HepG2 (cell line): Measurements from ENCODE around the gene CELF4. TPM values are rescaled to one million over a fixed set of nuclear protein-coding genes. Genes with fewer than 3 reads are reported as not detected.

Source experiments
- ATAC-seq: fragments of 200-7000 bp; cut with Tn5 transposase; 3 replicates; pipeline ENCODE4 v1.9.1; 2020; ENCODE audit warnings: mild to moderate bottlenecking, moderate library complexity
- BruUV-seq: library from RNA; stranded (reverse); fragments of 400-500 nt; replicated peaks from 2 replicates; lab custom pipeline; 2021; lab: Mats Ljungman, UMichigan
- CTCF ChIA-PET: fragments of 300-600 bp; formaldehyde crosslinking; extraction: SDS; loops from one replicate; lab custom pipeline; 2021; ENCODE audit warnings: low total read pairs, inconsistent platforms, low intra/inter-chr PET ratio; lab: Yijun Ruan, JAX
- POLR2A ChIA-PET: fragments of 350-600 bp; sonication (Branson Sonifier 250); formaldehyde crosslinking; loops from one replicate; lab custom pipeline; 2020; ENCODE audit warnings: antibody characterized with exemption, inconsistent platforms; lab: Yijun Ruan, JAX
- DNase-seq: peaks from one replicate; pipeline ENCODE4 v3.0.0-alpha.2; 2015; ENCODE audit warnings: low spot score
- FAIRE-seq: peaks from 3 replicates; lab custom pipeline; 2011; peaks lifted over from hg19 to GRCh38; lab: Jason Lieb, UNC
- H2AFZ ChIP-seq: one replicate; pipeline ENCODE4 v1.6.1; 2011; ENCODE audit warnings: low read length, inconsistent platforms
- H3K27ac ChIP-seq: fragments of 300-600 bp; 3 replicates; pipeline ENCODE4 v1.8.0; 2011; ENCODE audit warnings: mixed run types, mild to moderate bottlenecking, mixed read lengths, low read length, inconsistent platforms; ENCODE audit not compliant: insufficient read depth; ENCODE audit errors: extremely low read length
- H3K27me3 ChIP-seq, 2 experiments: fragments of 200-600 bp in 1 of 2; 2 replicates in 1 of 2; 3 replicates in 1 of 2; pipeline versions ENCODE4 v1.6.0 to v1.8.0; 2011; ENCODE audit warnings: low read length in 2 of 2, mild to moderate bottlenecking in 2 of 2, moderate library complexity in 2 of 2, inconsistent platforms in 1 of 2; ENCODE audit not compliant: insufficient read depth in 2 of 2, control insufficient read depth in 1 of 2
- H3K36me3 ChIP-seq, 2 experiments: fragments of 200-600 bp in 1 of 2; replicated peaks in 1 of 2; 2 replicates in 1 of 2; 3 replicates in 1 of 2; pipeline versions ENCODE4 v1.5.1 to v1.8.0; 2011; ENCODE audit warnings: low read length in 2 of 2, inconsistent platforms in 1 of 2; ENCODE audit not compliant: insufficient read depth in 2 of 2, control insufficient read depth in 1 of 2
- H3K4me1 ChIP-seq: 2 replicates; pipeline ENCODE4 v1.5.1; 2012; ENCODE audit warnings: low read length, inconsistent platforms; ENCODE audit not compliant: insufficient read depth
- H3K4me2 ChIP-seq: 2 replicates; pipeline ENCODE4 v1.6.0; 2011; ENCODE audit warnings: low read depth, low read length, inconsistent platforms
- H3K4me3 ChIP-seq, 3 experiments: fragments of 200-600 bp in 1 of 3; sonication (generic), shearing (Covaris generic) in 1 of 3; replicated peaks in 1 of 3; 2 replicates each; pipeline ENCODE4 v1.5.1; 2011 to 2016; ENCODE audit warnings: low read length in 3 of 3, inconsistent platforms in 2 of 3, low read depth in 2 of 3, mild to moderate bottlenecking in 2 of 3, control low read depth in 1 of 3, mixed read lengths in 1 of 3; ENCODE audit not compliant: insufficient read depth in 1 of 3
- H3K79me2 ChIP-seq: one replicate; pipeline ENCODE4 v1.6.1; 2011; ENCODE audit warnings: low read length, inconsistent platforms; ENCODE audit not compliant: insufficient read depth
- H3K9ac ChIP-seq: 2 replicates; pipeline ENCODE4 v1.6.0; 2011; ENCODE audit warnings: mild to moderate bottlenecking, low read depth, low read length, inconsistent platforms; ENCODE audit not compliant: insufficient read depth
- H3K9me3 ChIP-seq: 2 replicates; pipeline ENCODE4 v1.5.1; 2012; ENCODE audit warnings: mild to moderate bottlenecking, low read length
- H4K20me1 ChIP-seq: 2 replicates; pipeline ENCODE4 v1.6.0; 2011; ENCODE audit warnings: inconsistent platforms, mild to moderate bottlenecking, low read length, moderate library complexity; ENCODE audit not compliant: insufficient read depth
- AGO1 ChIP-seq: fragments of 200-400 bp; formaldehyde crosslinking; IDR thresholded peaks from 2 replicates; pipeline ENCODE4 v1.6.1; 2017; ENCODE audit warnings: mild to moderate bottlenecking, low read depth, low read length, moderate library complexity; ENCODE audit not compliant: poor library complexity, severe bottlenecking
- ASH2L ChIP-seq: fragments of 300-600, 200-600 bp; sonication (generic); IDR thresholded peaks from 2 replicates; pipeline ENCODE4 v1.7.0; 2017; ENCODE audit warnings: low read depth, mild to moderate bottlenecking, moderate library complexity, mixed read lengths, low read length; ENCODE audit not compliant: insufficient read length
- DPF2 ChIP-seq: sonication (generic); formaldehyde crosslinking; IDR thresholded peaks from 2 replicates; pipeline ENCODE4 v1.4.0; 2020; ENCODE audit warnings: mild to moderate bottlenecking, low read depth, missing genetic modification reagents, borderline replicate concordance
- ELF1 ChIP-seq: sonication (generic); formaldehyde crosslinking; IDR thresholded peaks from 2 replicates; pipeline ENCODE4 v1.4.0; 2020; ENCODE audit warnings: missing genetic modification reagents
- ZNF546 ChIP-seq: sonication (generic); formaldehyde crosslinking; conservative IDR thresholded peaks from 2 replicates; pipeline ENCODE4 v1.8.1; 2023; ENCODE audit warnings: mild to moderate bottlenecking, missing genetic modification reagents
- ZNF629 ChIP-seq: sonication (generic); formaldehyde crosslinking; conservative IDR thresholded peaks from 2 replicates; pipeline ENCODE4 v1.5.0; 2020; ENCODE audit warnings: missing genetic modification reagents
- ZNF652 ChIP-seq: IDR thresholded peaks from 2 replicates; pipeline ENCODE4 v1.6.1; 2016; ENCODE audit warnings: low read depth, borderline replicate concordance
- WGBS: methylation state at CpG from one replicate; pipeline ENCODE4 v1.1.6; 2017; ENCODE audit warnings: low lambda C conversion rate; 5-methylcytosine and 5-hydroxymethylcytosine counted together
- in situ Hi-C: cut with HindIII; loops from 2 replicates; pipeline ENCODE4 v1.10.0; 2017; ENCODE audit warnings: low pct_unique_long_range_greater_than_20kb; ENCODE audit not compliant: extremely low pct_ligation_motif_present
- intact Hi-C: fragments of 100-400 bp; cut with micrococcal nuclease; formaldehyde crosslinking; loops from one replicate; pipeline ENCODE4 v1.10.0; 2022; ENCODE audit not compliant: unreplicated experiment
- polyA plus RNA-seq, 8 experiments: library from polyadenylated mRNA; depleted of rRNA in 3 of 8; stranded (reverse) in 7 of 8; unstranded in 1 of 8; fragments of >200 nt; fragmentation: Illumina TruSeq in 4 of 8; extraction: Trizol in 4 of 8; gene quantifications; 2 replicates each; pipeline versions ENCODE4 v1.2.1 to v1.2.3, GENCODE V29; 2011 to 2016; ENCODE audit warnings: low read depth in 4 of 8, missing spikeins in 1 of 8, mixed read lengths in 1 of 8; ENCODE audit not compliant: insufficient read depth in 1 of 8
- total RNA-seq, 5 experiments: library from RNA; depleted of rRNA; stranded (reverse); fragments of >200 nt; fragmentation: Illumina TruSeq; extraction: Trizol; gene quantifications; 2 replicates each; pipeline ENCODE4 v1.2.3, GENCODE V29; 2016; ENCODE audit warnings: low read depth in 1 of 5
- TF ChIP-seq, protein P1 (sequence below): sonication (generic); formaldehyde crosslinking; IDR thresholded peaks from 2 replicates; pipeline ENCODE4 v1.4.0; 2020; ENCODE audit warnings: missing genetic modification reagents, mild to moderate bottlenecking, borderline replicate concordance
- TF ChIP-seq, protein P2 (sequence below): sonication (generic); formaldehyde crosslinking; IDR thresholded peaks from 2 replicates; pipeline ENCODE4 v1.8.1; 2023; ENCODE audit warnings: mild to moderate bottlenecking, inconsistent platforms, moderate library complexity, missing genetic modification reagents, borderline replicate concordance

CELF4 gene
- total and polyA plus RNA-seq, 2 of the 13 experiments (the other 11 are each of a cell fraction or from before 2014, with no cell fraction given) = not detected

DNA sequence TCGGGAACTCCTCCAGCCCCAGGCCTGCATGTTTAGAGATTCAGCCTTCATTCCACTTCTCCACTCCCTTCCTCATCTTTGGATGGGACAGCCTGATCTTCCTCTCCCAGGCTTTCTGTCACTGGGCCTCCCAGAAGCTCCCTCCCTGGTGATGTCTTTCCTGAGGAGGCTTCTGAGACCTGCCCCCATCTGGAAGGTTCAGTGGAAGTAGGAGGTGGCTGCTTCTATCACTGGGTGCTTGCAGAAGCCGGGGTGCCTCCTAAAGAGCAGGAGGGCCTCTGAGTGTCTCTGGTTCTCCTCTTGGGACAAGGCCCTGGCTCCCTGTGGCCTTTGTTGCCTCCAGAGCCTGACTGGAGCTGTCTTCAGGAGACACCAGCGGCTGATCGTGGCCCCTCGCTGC lies 108.7 kb downstream of the CELF4 start:
- Histone ChIP-seq H3K36me3 (no peaks in the 10 kb centered on the region), H2AFZ (no peak overlapping the region)
- TF ChIP-seq ASH2L (no peak), AGO1 (no peak), ZNF546 (CRISPR knock-in tag) (no peak), ZNF652 (CRISPR knock-in tag) (no peak), DPF2 (CRISPR knock-in tag) (no peak), ZNF629 (CRISPR knock-in tag) (no peak), ELF1 (no peak)
- TF ChIP-seq, protein P1, sequence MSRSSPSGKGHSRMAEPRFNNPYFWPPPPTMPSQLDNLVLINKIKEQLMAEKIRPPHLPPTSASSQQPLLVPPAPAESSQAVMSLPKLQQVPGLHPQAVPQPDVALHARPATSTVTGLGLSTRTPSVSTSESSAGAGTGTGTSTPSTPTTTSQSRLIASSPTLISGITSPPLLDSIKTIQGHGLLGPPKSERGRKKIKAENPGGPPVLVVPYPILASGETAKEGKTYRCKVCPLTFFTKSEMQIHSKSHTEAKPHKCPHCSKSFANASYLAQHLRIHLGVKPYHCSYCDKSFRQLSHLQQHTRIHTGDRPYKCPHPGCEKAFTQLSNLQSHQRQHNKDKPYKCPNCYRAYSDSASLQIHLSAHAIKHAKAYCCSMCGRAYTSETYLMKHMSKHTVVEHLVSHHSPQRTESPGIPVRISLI (CRISPR knock-in tag) = no peak
- TF ChIP-seq, protein P2, sequence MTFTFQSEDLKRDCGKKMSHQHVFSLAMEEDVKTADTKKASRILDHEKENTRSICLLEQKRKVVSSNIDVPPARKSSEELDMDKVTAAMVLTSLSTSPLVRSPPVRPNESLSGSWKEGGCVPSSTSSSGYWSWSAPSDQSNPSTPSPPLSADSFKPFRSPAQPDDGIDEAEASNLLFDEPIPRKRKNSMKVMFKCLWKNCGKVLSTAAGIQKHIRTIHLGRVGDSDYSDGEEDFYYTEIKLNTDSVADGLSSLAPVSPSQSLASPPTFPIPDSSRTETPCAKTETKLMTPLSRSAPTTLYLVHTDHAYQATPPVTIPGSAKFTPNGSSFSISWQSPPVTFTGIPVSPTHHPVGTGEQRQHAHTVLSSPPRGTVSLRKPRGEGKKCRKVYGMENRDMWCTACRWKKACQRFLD = no peak
- TF ChIP-seq, all 625 proteins: peak for 0
- Histone ChIP-seq H4K20me1 (no peaks in the 10 kb centered on the region), H3K79me2 (no peaks in the 10 kb centered on the region), H3K4me1 (no peaks in the 10 kb centered on the region), H3K9me3 (no peaks in the 10 kb centered on the region), H3K4me3 (no peak overlapping the region), H3K9ac (no peak overlapping the region), H3K27ac (no peak overlapping the region), H3K27me3 (peaks cover 5 to 16% of the 10 kb centered on the region in 2 experiments; a peak in 3 of 5 replicates), H3K4me2 (no peak overlapping the region)
- no TSS peak for BruUV-seq
- WGBS = 38% methylated on average over 4 of the region's 5 CpGs
- ATAC-seq (no peak), DNase-seq (no peak), FAIRE-seq (no peak)
- ChIA-PET POLR2A (no interaction called here), CTCF (no interaction called here)
- intact Hi-C loops (no loop called here), in situ Hi-C loops (no loop called here)
